AG20443 (cell line): ENCODE measurements around the gene SKOR1.

ENCODE experiments used
- DNase-seq: peaks from one replicate; pipeline ENCODE4 v3.0.0; 2012; ENCODE audit warnings: low spot score, mixed read lengths

SKOR1 gene

DNA sequence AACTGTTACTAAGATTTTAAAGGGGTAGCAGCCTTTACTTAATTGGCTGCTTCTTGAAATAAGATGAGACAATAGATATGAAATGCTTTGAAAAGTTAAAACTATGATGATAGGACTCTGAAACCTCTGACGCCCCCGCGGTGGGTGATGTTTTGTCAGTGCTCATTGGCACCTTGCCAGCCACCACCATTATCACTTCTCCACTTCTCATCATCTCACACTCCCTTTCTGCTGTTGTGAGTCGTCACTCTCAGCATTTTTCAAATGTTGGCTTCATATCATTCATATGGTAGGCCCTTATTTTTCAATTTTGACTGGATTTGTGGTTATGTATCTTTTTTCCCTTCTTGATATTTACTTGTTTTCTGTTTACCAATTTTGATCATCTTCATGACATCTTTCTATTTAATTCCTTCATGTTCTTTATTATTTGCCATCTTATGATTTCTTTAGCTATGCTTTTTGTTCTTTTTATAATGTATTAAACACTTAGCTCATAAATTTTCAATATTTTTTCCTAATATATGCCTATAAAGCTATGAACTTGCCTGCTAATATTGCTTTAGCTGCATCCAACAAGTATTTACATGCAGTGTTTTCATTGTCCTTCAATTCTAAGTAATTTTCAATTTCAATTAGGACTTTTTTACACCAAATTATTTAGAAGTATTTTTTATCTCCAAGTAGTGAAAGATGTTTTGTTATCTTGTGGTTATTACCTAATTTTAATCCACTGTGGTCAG is 30.3 kb upstream of the SKOR1 start:
- DNase-seq, result no peak

DNA sequence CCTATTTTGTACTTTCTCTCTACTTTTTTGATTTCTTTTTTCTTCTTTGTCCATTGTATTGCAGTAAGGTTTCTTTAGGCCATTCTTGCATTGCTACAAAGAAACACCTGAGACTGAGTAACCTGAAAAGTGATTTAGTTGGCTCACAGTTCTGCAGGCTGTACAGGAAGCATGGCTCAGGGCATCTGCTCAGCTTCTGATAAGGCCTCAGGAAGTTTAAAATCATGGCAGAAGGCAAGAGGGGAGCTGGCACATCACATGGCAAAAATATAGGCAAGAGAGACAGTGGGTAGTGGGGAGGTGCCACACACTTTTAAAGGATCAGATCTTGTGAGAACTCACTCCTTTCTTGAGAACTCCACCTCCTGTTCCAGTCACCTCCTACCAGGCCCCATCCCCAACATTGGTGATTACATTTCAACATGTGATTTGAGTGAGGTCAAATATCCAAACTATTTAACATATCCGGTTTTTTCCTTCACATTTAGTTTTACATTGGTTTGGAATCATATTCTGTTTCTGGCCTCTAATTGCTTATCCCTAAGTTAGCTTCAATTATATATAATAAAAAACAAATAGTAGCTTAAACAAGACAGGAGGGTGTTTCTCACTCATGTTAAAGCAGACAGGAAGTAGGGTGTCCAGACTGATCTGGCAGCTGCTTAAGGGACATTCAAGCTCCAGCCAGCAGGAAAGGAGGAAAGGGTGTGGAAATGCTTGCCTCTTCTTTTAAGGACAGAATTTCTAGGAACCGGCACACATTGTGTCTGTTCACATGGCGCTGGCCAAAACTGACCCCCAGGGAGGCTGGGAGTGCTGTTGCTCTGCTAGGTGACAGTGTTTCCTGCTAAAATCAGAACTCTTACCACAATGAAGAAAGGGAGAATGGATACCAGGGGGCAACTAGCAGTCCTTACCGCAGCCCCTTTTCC is 28.8 kb upstream of the SKOR1 start:
- DNase-seq, result no peak

DNA sequence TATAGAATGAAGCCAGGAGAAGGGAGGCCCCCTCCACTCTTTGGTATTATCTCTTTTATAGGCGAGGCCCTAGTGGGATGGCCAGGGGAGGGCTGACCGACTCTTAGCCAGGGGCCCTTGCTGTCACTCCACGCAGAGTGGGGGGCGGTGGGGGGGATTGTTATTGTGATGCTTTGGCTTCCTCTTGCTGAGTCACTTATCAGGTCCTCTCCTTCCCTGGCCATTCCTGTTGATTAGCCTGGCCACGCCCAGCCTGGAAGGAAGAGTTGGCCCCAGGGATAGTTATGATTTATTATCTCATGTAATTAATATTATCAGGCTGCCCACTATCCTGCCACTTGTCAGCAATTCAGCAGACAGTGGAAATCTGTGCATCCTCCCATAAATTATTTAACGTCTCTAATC is 25.5 kb upstream of the SKOR1 start:
- DNase-seq, result no peak

DNA sequence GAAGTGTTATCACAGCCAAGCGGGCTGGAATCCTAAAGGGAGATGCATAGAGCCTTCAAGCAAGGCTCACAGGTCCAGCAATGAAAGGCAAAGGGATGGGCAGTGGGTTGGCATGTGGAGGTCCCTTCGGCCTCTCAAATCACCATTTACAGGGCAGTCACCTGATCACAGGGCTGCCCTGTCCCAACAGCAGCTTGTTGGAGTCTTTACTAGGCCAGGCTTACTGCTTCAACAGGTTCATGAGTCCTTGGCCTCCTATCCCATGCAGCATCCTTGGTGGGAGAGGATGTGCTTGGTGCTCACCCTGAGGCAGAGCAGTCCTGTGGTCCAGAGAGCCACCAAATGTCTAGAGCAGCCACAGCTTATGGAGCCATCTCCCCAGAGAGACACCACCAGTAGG is 24.2 kb upstream of the SKOR1 start:
- no peak for DNase-seq

DNA sequence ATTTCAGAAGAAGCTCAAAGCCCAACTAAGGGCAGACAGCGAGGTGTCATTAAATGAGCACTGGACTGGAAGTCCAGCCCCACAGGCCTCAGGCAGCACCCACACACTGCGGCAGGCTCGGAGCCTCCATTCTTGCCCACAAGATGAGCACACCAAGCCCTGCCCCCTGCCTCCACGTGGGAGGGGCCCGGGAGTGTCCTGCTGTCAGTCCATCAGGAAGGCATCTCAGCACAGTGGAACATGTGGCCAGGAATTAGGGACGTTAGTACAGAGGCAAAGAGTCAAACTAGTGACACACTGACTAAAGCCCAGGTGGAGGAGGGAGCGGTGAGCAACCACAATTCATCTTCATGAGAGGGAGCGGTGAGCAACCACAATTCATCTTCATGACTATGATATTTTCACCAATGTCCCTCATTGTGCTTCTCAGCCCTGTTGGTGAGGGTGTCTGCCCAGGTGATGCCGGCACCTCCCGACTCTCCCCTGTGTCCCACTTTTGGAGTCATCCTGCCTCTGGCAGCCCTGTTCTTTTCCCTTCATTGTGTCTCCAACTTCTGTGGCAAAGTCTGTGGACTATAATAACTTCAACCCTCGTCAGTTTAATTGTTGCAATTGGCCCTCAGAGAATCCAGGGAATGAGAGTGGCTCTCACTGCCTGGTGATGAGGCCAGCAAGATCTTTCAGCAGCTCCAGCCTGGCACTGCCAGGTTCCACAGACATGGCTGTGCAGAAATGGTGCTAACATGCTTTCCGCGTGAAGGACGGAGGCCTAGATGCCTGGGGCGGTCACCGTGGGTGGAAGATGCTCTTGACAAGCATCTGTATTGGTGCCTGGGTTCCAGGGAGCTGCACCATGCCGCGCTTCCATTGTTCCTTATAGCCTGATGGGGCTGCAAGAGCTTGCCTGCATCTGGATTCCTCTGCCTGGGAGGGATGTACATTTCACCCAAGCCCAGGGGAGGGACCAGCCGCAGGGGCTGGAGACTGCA is 23.1 kb upstream of the SKOR1 start:
- DNase-seq, result no peak

DNA sequence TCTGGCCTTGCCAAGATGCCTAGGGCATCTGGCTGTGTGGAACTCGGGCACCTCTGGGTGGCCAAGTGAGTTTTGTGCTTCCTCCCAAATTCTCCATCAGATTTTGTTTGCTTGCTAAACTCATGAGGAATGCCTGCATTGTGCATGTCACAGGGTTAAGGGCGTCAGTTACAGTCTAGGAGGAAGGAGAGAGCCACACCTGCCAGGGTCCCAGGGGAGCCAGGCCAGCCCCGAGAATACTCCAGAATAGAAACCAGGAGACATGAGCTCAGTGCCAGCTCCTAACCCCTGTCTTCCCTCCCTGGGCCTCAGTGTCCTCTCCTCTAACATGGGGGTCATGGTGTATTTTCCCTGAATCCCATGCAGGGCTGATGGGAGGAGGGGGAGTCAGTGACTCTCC is 22.0 kb upstream of the SKOR1 start:
- no peak for DNase-seq

DNA sequence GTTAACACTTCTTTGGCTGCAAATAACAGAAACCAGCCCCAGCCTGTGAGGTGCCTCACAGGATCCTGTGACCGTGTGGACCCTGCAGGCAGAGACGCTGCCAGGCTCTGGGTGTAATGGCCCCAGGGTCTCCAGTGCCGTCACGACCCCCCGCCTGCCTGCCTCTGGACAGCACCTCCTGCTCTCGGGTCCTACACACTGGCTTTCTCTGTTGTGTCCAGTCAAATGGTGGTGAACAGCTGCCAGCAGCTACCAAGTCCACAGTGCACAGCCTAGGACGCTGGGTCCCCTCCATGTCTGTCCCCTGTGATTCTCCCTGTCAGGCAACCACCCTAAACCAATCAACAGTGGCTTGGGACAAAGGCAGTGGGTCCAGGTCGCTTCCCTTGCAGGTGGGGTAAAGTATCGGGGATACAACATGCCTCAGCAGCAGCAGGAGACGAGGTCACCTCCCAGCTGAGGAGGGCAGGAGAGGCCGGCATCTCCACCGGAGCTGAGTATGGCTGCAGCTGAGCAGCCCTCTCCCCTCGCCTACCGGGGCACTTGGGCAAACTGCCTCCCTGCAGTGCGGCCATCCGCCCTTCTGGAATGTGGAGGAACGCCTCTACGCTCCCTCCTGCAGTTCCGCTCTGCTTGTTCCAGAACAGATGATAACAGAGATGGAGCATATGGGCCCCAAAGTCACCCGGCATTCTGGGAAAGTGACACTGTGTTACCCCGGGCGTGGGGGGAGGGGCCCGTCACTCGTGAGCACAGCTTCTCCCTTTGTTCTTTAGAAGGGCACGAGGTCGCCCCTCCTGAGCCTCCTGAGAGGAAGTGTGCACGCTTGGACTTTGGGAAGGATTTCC is 21.1 kb upstream of the SKOR1 start:
- DNase-seq, result no peak

DNA sequence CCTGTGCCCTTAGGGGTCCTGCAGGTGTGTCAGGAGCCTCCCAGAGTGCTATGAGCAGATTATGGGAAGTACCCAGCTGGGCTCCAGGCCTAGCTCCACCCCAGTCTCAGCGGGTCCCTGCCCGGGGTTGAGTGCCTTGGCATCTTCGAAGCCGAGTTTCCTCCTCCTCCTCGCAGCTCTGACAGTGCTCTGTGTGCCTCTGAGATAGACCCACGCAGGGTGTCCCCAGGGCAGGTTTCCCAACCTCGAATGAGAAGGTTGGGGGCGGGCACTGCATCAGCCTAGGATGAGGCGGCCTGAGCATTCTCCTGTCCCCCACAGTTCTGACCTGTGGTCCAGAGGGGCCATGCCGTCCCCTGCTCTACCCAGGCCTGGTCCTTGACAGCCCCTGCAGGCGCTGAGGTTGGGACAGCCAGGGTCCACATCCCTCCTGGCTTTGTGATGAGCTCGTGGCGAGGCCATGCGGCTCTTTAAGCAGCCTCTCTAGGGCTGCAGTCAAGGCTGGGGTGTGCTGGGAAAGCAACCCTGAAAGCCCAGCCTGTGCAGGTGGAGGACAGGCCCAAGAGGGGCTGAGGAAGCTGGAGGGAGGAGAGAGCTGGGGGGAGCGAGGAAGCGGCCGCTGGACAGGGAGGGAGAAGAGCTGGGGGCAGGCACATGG is 20.2 kb upstream of the SKOR1 start:
- DNase-seq, result no peak

DNA sequence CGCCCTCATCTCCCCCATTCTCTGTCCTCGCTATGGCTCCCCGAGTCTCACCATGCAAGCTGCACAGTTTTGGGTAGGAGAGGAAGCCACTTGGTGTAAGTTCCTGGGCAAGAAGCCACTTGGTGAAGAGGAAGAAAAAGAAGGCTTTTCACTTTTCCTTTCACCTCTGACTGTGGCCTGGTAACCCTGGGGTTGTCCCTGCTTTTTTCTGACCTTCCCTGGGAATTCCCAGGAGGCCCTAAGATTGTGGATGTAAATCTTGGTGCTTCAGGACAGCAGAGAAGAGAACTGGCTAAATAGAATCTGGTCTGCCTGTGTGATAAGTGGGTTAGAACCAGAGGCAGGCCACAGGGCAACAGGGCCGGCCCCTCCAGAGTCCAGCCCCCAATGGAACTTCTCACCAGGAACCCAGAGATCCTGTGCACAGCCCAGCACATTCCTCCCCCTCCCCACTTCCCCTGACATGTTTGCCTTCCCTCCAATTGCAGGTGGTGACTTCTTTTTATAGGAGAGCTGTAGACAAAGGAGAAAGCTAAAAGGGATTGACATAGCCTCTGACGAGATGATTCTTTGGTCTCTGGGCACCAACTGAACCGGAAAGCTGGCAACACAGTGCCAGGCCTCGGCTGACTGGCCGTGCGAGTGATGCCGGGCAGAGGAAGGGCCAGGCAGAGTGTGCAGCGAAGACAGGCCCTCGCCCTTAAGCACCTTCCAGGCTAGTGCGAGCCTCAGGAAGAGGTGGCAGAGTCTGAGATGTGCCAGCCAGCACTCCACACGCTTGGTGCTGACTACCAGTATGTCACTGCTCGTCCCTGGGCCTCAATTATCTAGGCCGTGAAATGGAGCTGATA is 19.4 kb upstream of the SKOR1 start:
- no peak for DNase-seq

DNA sequence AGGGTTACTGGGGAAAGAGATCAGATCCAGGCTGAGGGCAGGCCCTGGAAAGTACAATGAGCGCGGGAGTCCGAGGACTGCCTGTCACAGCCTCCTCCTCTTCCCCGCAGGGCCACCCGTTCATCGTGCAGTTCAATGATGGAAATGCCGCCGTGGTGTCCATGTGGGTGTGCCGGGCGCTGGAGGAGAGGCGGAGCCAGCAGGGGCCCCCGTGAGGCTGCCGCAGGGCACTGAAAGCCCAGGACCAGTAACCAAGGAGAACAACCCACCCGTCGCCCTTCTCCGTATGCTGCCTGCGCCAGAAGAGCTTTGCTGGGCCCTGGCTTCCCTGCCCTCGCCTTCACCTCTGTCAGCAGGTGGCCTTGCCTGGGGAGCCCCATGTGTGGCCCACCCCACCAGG is 18.8 kb upstream of the SKOR1 start:
- no peak for DNase-seq

DNA sequence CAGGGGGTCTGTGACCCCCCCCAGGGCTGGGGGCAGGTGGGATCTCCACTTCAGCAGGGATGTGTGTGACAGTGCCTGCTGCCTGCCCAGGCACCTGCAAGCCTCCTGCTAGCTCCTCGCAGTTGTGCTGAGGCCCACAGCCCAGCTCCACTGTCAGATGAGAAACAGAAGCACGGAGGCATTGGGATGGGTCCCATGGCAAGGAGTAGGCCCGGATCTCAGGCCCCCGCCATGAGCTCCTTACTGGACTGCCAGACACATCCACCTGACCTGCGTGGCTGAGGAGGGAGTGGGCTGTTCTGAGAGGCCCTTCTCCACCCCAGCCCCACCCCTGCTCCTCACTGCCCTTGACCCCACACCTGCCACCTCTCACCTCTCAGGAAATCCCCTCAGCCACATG is 18.2 kb upstream of the SKOR1 start:
- DNase-seq, result no peak

DNA sequence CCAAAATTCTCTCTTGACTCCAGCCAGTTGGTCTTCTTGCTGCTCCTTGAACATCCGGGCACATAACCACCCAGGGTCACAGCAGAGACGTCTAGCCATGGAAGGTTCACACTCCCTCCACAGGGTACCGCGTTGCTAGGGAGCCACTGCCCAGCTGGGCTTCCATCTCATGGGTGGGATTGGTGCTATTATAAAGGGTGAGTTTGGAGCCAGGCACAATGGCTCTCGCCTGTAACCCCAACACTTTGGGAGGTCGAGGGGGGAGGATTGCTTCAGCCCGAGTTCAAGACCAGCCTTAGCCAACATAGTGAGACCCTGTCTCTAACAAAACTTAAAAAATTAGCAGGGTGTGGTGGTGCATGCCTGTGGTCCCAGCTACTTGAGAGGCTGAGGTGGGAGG is 17.5 kb upstream of the SKOR1 start:
- DNase-seq, result no peak

DNA sequence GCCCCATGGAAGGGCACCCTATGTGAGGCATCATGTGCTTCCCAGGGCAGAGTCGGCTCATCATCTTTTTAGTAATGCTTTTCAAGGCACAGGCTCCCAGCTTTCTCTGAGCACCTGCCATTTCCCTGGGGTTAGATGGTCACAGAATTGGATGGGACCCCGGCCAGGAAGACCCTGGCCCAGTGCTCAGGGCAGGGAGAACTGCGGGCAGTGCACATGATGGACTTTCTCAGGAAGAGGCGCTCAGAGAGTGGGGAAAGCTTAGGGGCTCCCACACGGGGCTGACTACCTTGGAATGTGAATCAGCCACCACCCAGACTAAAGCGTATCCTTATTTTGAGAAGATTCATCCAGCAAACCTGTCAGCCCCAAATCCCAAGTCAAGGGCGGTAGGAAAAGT is 16.5 kb upstream of the SKOR1 start:
- no peak for DNase-seq

DNA sequence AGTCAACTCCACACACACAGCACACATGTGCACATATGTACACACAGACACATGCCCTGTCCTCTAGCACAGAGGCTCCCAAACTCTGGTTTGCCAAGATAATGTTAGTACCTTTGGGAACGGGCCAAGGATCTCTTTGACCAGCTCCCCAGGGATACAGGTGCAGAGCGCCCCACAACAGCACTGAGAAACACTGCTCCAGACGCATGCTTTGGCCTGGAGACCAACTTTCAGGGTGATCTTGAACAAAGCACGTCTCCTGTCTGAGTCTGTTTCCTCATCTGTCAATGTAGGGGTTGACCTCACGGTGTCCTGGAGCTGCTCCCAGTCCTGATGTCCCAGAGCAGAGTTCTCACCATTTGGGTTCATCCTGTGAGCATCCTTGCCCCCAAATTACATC is 15.9 kb upstream of the SKOR1 start:
- DNase-seq, result no peak

DNA sequence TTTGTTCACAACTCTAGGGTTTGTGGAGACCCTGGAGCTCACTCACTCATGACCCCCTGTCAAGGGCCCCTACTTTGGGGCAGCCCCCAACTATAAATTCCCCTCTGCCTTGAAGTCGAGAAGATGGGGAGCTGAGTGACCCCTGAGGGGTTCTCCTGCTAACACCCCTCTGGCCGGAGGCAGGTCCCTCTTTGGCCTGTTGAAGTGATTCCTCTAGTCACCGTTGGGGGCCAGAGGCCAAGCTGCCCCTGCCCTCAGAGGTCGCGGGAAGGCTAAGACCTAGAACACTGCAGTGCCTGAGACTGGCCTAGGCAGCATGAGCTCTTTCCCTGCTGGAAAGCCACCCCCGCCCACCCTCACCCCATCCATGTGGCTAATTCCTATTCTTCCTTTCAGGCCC is 15.4 kb upstream of the SKOR1 start:
- no peak for DNase-seq

DNA sequence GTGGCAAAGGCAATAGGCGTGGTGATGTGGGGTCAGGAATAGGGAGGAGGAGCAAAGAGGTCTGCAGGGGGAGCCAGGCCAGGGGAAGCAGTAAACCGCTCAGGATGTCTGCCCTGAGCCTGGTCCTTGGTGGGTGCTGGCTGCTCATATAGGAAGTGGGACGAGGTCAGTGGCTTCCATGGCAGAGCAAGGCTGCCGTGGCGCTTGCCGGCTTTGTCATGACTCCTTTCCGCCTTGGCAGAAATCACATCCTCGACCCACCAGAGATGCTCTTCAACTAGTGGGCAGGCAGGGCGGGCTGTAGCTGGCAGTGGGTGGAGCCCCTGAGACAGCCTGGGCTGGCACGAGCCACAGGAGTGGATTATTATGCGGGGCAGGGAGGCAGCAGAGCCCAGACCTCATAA is 13.1 kb upstream of the SKOR1 start:
- DNase-seq, result no peak

DNA sequence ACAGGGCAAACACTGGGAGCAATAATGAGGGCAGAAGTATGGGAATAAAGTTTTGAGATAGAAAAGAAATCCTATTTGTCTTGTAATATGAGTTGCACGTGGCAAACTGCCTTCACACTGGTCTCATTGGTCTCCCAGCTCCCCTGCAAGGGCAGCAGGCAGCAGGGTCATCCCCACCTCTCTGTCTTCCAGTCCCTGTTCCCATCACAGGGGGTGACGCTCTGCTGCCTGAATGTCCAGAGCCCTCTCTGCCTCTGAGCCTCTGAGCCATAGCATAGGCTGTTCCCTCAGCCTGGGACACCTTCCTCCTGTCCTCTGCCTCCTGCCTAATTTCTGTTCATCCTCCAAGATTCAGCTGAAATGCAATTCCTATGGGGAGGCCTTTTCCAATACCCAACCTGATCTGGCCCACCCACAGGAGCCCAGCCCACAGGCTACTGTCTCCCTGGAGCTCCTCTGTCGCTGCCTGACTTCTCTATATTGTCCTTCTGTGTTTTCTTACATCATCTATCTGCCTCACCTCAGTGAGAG is 12.1 kb upstream of the SKOR1 start:
- no peak for DNase-seq

DNA sequence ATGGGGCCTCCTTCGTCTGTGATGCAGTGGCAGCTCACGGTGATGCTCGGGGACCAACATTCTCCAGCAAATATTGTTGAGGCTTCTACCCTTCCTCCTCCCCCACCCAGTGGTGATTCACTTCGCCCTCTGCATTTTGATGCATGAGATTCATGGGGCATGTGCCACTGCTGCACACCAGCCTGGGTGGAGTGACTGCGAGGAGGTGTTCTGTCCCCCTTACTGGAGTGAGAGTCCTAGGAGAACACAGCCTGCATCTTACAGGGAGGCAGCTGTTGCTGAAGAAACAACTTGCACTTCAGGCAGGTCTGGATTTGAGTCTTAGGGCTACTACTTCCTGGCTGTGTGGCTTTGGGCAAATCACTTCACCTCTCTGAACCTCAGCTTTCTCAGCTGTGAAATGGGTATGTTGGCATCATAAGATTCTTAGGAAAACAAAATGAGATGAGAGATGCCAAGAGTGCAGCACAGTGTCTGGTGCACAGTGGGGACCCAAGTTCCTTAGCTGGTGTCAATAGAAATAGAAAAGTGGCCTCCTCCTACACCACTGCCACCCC is 10.2 kb upstream of the SKOR1 start:
- DNase-seq, result no peak

DNA sequence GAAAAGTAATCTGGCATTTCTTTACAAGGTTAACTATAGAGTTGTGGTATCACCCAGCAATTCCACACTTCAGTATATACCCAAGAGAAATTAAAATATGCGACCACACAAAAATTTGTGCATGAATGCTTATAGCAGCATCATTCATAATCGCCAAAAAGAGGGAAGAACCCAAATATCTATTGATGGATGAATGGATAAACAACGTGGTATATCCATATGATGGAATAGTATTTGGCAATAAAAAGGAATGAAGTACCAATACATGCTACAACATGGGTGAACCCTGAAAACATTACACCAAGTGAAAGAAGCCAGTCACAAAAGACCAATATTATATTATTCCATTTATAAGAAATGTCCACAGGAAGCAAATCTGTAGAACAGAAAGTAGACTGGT is 8.6 kb upstream of the SKOR1 start:
- no peak for DNase-seq
